ENCODE data around the gene FUT8. TPM values are rescaled to one million over a fixed set of nuclear protein-coding genes. Genes with fewer than 3 reads are reported as not detected.

The FUT8 gene
- total RNA-seq, 1 donor from 2014 or later: 12.9 TPM

DNA sequence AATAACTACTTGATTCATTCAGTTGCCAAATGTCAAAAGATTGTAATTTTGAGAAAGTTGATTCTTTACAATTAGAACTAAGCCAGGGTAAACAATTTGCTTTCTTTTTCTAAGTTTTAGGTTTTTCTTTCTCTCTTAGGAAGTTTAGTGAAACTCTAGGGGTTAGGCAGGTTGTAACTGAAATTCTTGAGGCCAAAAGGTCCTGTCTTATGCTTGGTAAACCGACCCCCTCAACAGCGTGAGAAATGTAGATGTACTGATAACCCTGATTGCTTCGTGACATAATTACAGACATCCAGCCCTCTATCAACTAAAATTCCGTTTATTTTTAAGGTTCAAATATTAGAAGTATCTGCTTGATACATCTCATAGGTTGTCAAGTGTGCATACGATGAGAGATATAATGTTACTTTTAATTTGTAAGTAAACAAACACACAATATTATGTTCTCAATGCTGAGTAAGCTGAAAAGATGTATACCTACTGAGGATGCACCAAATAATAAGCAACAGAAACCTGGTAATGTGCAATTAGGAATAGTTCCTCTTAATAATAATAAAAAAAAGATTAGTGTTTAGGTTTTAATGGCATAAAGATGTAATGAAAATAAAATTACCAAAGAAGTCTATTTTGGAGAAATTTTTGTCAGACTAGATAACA is 7.2 kb downstream of the FUT8 start:
- TF ChIP-seq, protein P1, sequence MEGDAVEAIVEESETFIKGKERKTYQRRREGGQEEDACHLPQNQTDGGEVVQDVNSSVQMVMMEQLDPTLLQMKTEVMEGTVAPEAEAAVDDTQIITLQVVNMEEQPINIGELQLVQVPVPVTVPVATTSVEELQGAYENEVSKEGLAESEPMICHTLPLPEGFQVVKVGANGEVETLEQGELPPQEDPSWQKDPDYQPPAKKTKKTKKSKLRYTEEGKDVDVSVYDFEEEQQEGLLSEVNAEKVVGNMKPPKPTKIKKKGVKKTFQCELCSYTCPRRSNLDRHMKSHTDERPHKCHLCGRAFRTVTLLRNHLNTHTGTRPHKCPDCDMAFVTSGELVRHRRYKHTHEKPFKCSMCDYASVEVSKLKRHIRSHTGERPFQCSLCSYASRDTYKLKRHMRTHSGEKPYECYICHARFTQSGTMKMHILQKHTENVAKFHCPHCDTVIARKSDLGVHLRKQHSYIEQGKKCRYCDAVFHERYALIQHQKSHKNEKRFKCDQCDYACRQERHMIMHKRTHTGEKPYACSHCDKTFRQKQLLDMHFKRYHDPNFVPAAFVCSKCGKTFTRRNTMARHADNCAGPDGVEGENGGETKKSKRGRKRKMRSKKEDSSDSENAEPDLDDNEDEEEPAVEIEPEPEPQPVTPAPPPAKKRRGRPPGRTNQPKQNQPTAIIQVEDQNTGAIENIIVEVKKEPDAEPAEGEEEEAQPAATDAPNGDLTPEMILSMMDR (IDR thresholded peaks at IDR 0.05): no peak
- intact Hi-C loops (cut with DNase I): no loop called here
- Histone ChIP-seq H3K9me3 (no peaks in the 10 kb centered on the region), H3K36me3 (no peaks in the 10 kb centered on the region), H3K4me1 (no peaks in the 10 kb centered on the region), H3K27me3 (no peaks in the 10 kb centered on the region), H3K4me3 (no peak overlapping the region), H3K27ac (no peak overlapping the region)
- DNase-seq (ENCODE audit: low spot score in 2 of 2): no peak

DNA sequence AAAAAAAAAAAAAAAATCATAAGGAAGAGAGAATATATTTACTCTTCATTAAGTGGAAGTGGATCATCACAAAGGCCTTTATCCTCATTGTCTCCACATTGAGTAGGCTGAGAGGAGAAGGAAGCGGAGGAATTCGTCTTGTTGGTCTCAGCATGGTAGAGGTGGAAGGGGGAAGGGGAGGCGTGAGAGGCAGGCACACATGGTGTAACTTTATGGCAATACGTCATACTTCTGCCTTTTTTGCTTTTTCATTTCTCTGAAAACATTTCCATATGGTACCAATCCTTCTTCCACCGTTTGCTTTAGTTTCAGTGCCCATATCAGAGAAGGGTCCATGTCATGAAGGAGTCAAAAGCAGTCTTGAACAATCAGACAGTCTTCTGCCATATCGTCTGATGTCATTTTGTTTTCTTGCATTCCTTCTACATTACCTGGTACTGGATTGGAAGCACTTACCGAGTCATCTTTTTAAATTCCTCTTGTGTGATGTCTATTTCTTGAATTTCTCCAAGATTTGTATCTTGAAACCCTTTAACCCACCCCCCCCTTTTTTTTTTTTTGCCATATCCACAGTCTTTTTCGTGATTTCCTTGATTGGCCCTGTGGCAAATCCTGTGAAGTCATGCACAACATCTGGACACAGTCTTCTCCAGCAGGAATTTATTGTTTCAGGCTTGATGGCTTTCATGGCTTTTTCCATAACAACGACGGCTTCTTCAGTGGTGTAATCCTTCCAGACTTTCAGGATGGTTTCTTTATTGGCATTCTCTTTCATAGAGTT is 8.9 kb downstream of the FUT8 start:
- Histone ChIP-seq H3K27me3 (no peaks in the 10 kb centered on the region), H3K27ac (no peak overlapping the region), H3K4me1 (no peaks in the 10 kb centered on the region), H3K36me3 (no peaks in the 10 kb centered on the region), H3K9me3 (no peaks in the 10 kb centered on the region), H3K4me3 (no peak overlapping the region)
- intact Hi-C loops (cut with DNase I): no loop called here
- no peak for DNase-seq (ENCODE audit: low spot score in 2 of 2)
- TF ChIP-seq, protein P1 (IDR thresholded peaks at IDR 0.05): no peak

DNA sequence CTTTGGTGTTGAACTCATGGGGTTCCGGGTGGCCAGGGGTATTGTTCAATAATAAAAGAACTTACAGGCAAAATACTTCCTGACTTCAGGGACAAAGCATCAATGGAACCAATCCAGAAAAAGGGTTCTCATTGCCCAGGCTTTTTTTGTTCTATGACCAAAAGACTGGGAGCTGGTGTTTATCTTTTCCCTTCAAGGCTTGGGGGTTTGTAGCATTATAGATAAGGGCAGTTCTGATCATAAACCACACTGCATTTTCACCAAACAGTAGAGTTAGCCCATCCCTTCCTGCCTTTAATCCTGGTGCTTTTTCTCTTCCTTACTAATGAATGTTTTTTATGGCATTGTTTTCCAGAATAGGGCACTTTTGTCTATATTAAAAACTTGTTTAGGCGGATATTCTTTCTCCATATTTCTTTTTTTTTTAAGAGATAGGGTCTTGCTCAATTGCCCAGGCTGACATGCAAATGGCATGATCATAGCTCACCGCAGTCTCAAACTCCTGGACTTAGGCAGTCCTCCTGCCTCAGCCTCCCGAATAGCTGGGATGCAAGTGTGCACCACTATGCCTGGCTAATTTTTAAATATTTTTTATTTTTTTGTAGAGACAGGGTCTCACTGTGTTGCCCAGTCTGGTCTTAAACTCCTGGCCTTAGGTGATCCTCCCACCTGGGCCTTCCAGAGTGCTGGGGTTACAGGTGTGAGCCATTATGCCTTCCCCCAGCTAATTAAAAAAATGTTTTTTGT is 9.7 kb downstream of the FUT8 start:
- TF ChIP-seq, protein P1 (IDR thresholded peaks at IDR 0.05): no peak
- DNase-seq (ENCODE audit: low spot score in 2 of 2): no peak
- no peaks in the 10 kb centered on the region for H3K9me3 ChIP-seq
- H3K4me1 ChIP-seq: no peaks in the 10 kb centered on the region
- H3K4me3 ChIP-seq: no peak overlapping the region
- H3K36me3 ChIP-seq: no peaks in the 10 kb centered on the region
- intact Hi-C loops (cut with DNase I): no loop called here
- H3K27me3 ChIP-seq: no peaks in the 10 kb centered on the region
- no peak overlapping the region for H3K27ac ChIP-seq

DNA sequence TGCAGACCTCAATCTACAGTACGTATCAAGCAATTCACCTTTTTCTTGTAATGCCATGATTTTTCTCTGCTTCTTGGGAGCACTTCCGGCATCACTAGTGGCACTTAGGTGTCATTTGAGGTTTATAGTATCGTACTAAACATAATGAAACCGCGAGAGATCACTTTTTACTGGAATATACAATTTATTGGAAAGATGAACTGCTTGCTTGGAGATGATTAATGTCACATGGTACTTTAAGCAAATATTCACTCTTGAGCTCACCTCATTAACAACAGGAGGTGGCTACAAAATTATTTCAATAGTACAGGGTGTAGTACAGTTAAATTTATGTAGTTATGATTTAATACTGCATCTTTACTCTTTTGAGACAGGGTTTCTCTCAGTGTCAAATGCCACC is 11.5 kb downstream of the FUT8 start:
- Histone ChIP-seq H3K27ac (no peak overlapping the region), H3K4me1 (no peaks in the 10 kb centered on the region), H3K4me3 (no peak overlapping the region), H3K9me3 (no peaks in the 10 kb centered on the region), H3K36me3 (no peaks in the 10 kb centered on the region), H3K27me3 (no peaks in the 10 kb centered on the region)
- DNase-seq (ENCODE audit: low spot score in 2 of 2): no peak
- intact Hi-C loops (cut with DNase I): no loop called here
- TF ChIP-seq, protein P1 (IDR thresholded peaks at IDR 0.05): no peak

DNA sequence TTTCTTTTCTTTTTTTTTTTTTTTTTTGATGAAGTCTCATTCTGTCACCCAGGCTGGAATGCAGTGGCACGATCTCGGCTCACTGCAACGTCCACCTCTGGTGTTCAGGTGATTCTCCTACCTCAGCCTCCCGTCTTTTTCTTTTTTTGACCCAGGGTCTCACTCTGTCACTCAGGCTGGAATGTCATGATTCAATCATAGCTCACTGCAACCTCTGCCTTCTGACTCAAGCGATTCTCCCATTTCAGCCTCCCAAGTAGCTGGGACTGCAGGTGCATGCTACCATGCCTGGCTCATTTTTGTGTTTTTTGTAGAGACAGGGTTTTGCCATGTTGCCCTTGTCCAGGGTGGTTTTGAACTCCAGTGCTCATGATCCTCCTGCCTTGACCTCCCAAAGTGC is 12.0 kb downstream of the FUT8 start:
- no peaks in the 10 kb centered on the region for H3K9me3 ChIP-seq
- no peaks in the 10 kb centered on the region for H3K27me3 ChIP-seq
- H3K36me3 ChIP-seq: no peaks in the 10 kb centered on the region
- intact Hi-C loops (cut with DNase I): no loop called here
- DNase-seq (ENCODE audit: low spot score in 2 of 2): no peak
- no peak overlapping the region for H3K27ac ChIP-seq
- TF ChIP-seq, protein P1 (IDR thresholded peaks at IDR 0.05): no peak
- no peaks in the 10 kb centered on the region for H3K4me1 ChIP-seq
- H3K4me3 ChIP-seq: no peak overlapping the region
